ENCODE data around the gene LETM1. TPM values are rescaled to one million over a fixed set of nuclear protein-coding genes. Genes with fewer than 3 reads are reported as not detected.

The LETM1 gene
- total RNA-seq, 1 experiment from 2014 or later, result 67.3 TPM

DNA sequence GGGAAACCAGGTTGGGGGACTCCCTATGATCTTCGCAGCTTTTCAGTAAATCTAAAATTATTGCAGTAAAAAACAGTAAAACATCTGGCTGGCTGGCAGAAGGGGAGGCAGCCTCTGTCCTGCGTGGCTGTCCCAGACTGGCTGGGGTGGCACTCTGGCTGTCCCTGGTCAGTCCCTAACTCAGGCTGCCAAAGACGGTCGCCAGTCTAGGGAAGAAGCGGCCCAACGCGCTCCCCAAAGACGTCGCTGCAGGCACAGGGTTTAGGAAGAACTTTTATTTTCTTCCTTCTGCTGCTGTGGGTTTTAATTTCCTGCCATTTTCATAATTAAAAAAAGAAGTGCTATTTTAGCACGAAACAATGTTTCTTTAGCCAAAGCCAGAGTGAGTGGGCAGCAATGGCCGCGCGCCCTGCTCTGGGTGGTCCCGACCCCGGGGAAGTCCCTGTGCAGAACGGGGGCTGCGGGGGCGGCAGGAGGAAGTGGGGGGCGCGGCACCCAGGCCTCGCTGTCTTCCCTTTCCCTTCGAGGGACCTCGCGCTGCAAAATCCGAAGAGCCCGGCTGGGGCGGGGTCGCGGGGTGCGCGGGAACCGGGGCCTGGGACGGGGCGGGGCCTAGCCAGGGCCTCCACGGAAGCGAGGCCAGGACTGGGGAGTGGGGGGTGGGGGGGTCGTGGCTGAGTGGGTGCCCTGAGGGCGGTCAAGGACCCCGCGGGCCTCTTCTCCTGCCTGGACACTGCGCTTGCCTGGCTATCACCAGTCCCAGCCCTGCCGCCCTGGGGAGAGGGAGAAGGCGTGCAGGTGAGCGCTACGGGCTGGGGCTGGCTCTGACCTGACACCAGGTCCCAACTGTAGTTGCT lies 6.3 kb upstream of the LETM1 start:
- Histone ChIP-seq H3K36me3 (ENCODE audit: control insufficient read depth in 1 of 2, insufficient read depth in 2 of 2, low read length in 2 of 2) (no peaks in the 10 kb centered on the region), H3K4me3 (replicated peaks in 1 of 2; ENCODE audit: low read depth in 1 of 2, low read length in 2 of 2) (no peak overlapping the region), H3K9ac (ENCODE audit: low read length) (no peak overlapping the region), H3K27ac (ENCODE audit: low read depth, low read length) (no peak overlapping the region), H3K9me2 (ENCODE audit: insufficient read depth) (no peaks in the 10 kb centered on the region), H3K27me3 (ENCODE audit: insufficient read depth, low read length) (no peaks in the 10 kb centered on the region), H4K20me1 (ENCODE audit: insufficient read depth) (no peaks in the 10 kb centered on the region), H3K9me3 (ENCODE audit: control insufficient read depth in 1 of 2, insufficient read depth in 1 of 2, low read depth in 1 of 2, low read length in 2 of 2) (no peaks in the 10 kb centered on the region), H3K4me2 (ENCODE audit: low read length) (no peak overlapping the region), H2AFZ (ENCODE audit: low read depth, low read length, poor library complexity, severe bottlenecking) (no peak overlapping the region), H3K79me2 (ENCODE audit: insufficient read depth, low read length) (peaks cover 7% of the 10 kb centered on the region; the same call in 1 of the 2 replicates), H3K4me1 (ENCODE audit: control insufficient read depth in 1 of 2, insufficient read depth in 2 of 2, low read length in 2 of 2) (peaks cover 8% of the 10 kb centered on the region in 2 experiments; a peak in 3 of 4 replicates)
- BruUV-seq (replicated peaks), result no TSS peak
- POLR2A ChIA-PET, result no interaction called here
- ATAC-seq (no peak), DNase-seq (ENCODE audit: low read depth, low spot score) (no peak)
- TF ChIP-seq, protein P1, sequence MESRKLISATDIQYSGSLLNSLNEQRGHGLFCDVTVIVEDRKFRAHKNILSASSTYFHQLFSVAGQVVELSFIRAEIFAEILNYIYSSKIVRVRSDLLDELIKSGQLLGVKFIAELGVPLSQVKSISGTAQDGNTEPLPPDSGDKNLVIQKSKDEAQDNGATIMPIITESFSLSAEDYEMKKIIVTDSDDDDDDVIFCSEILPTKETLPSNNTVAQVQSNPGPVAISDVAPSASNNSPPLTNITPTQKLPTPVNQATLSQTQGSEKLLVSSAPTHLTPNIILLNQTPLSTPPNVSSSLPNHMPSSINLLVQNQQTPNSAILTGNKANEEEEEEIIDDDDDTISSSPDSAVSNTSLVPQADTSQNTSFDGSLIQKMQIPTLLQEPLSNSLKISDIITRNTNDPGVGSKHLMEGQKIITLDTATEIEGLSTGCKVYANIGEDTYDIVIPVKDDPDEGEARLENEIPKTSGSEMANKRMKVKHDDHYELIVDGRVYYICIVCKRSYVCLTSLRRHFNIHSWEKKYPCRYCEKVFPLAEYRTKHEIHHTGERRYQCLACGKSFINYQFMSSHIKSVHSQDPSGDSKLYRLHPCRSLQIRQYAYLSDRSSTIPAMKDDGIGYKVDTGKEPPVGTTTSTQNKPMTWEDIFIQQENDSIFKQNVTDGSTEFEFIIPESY (IDR thresholded peaks at IDR 0.05; ENCODE audit: extremely low read depth, insufficient replicate concordance, low read length), result no peak
- TF ChIP-seq, protein P2, sequence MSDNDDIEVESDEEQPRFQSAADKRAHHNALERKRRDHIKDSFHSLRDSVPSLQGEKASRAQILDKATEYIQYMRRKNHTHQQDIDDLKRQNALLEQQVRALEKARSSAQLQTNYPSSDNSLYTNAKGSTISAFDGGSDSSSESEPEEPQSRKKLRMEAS (IDR thresholded peaks at IDR 0.05), result no peak
- TF ChIP-seq SIN3A (IDR thresholded peaks at IDR 0.05; ENCODE audit: low read depth) (no peak), ZFX (IDR thresholded peaks at IDR 0.05) (no peak), EZH2 (IDR thresholded peaks at IDR 0.05) (no peak), JUND (IDR thresholded peaks at IDR 0.05) (no peak), EGR1 (IDR thresholded peaks at IDR 0.05; ENCODE audit: low read depth) (no peak), CEBPB (IDR thresholded peaks at IDR 0.05; ENCODE audit: low read depth) (no peak), YY1 (IDR thresholded peaks at IDR 0.05; ENCODE audit: extremely low read depth, insufficient replicate concordance, low read depth, low read length) (no peak), EZH2phosphoT487 (IDR thresholded peaks at IDR 0.05; ENCODE audit: borderline replicate concordance) (no peak), ZNF274 (IDR thresholded peaks at IDR 0.05; ENCODE audit: low read depth, low read length) (no peak), POLR2A (IDR thresholded peaks at IDR 0.05; ENCODE audit: borderline replicate concordance, extremely low read depth, insufficient read depth, insufficient read length) (no peak)
- TF ChIP-seq, protein P3, sequence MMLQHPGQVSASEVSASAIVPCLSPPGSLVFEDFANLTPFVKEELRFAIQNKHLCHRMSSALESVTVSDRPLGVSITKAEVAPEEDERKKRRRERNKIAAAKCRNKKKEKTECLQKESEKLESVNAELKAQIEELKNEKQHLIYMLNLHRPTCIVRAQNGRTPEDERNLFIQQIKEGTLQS (IDR thresholded peaks at IDR 0.05), result no peak
- CTCF ChIA-PET, result no interaction called here
- RAD21 ChIA-PET (ENCODE audit: low non-redundant PET in 1 of 2, low total read pairs in 2 of 2, uncharacterized antibody in 2 of 2, unreplicated experiment in 2 of 2), result no interaction called here
- intact Hi-C loops (cut with micrococcal nuclease), result no loop called here
